ENCODE results near the gene FAT4.

The FAT4 gene

GRCh38 chr4:125314676-125315575 is at the start of gene FAT4:
FAT4 (plus strand) TSS chr4:125314955; CDS start chr4:125316412, 1,457 bp downstream.
- peak; percentile 15 for DNase-seq

- DNase-seq: peak; percentile 3
Observed at GRCh38 chr4:125265846-125266245, 48.9 kb upstream of the FAT4 start.

- no peak for DNase-seq
Observed at GRCh38 chr4:125266901-125267604, 47.7 kb upstream of the FAT4 start.

GRCh38 chr4:125267630-125268029 is 47.1 kb upstream of the FAT4 start:
- no peak for DNase-seq

- no peak for DNase-seq
Observed at GRCh38 chr4:125268068-125268755, 46.5 kb upstream of the FAT4 start.

- no peak for DNase-seq
Observed at GRCh38 chr4:125276811-125277210, 37.9 kb upstream of the FAT4 start.

GRCh38 chr4:125277790-125278189 is 37.0 kb upstream of the FAT4 start:
- DNase-seq: no peak

GRCh38 chr4:125280892-125281403 is 33.8 kb upstream of the FAT4 start:
- no peak for DNase-seq

GRCh38 chr4:125283707-125284279 is 31.0 kb upstream of the FAT4 start:
- no peak for DNase-seq

- DNase-seq: no peak
Observed at GRCh38 chr4:125297116-125297515, 17.6 kb upstream of the FAT4 start.

GRCh38 chr4:125303058-125303457 is 11.7 kb upstream of the FAT4 start:
- DNase-seq: no peak

GRCh38 chr4:125303821-125304220 is 10.9 kb upstream of the FAT4 start:
- DNase-seq: no peak

- no peak for DNase-seq
Observed at GRCh38 chr4:125306112-125306511, 8.6 kb upstream of the FAT4 start.

- no peak for DNase-seq
Observed at GRCh38 chr4:125306533-125306932, 8.2 kb upstream of the FAT4 start.

- DNase-seq: no peak
Observed at GRCh38 chr4:125311503-125311902, 3.3 kb upstream of the FAT4 start.

GRCh38 chr4:125313497-125313896 is 1.3 kb upstream of the FAT4 start:
- DNase-seq: no peak

GRCh38 chr4:125313989-125314667 is 627 bp upstream of the FAT4 start:
- DNase-seq: no peak

- DNase-seq: no peak
Observed at GRCh38 chr4:125315576-125316400, 1.0 kb downstream of the FAT4 start.

- no peak for DNase-seq
Observed at GRCh38 chr4:125316401-125316790, 1.6 kb downstream of the FAT4 start.

- DNase-seq: no peak
Observed at GRCh38 chr4:125316791-125317524, 2.2 kb downstream of the FAT4 start.

GRCh38 chr4:125317525-125317877 is 2.7 kb downstream of the FAT4 start:
- DNase-seq: no peak
